Esophagus muscularis mucosa (tissue), 3 donors: ENCODE results near the gene PNO1.

Source experiments
- POLR2A ChIP-seq: fragments of 450-650 bp; IDR thresholded peaks from one replicate; pipeline ENCODE4 v1.6.1; 2017; ENCODE audit warnings: antibody characterized with exemption, moderate library complexity, mild to moderate bottlenecking, low read depth
- POLR2AphosphoS5 ChIP-seq, 2 donors: sonication (generic); formaldehyde crosslinking; IDR thresholded peaks; one replicate each; pipeline ENCODE4 v1.6.1; 2017; ENCODE audit warnings: antibody characterized with exemption in 2 of 2
- TF ChIP-seq, protein P1 (sequence below), 3 experiments: fragments of 200-600 bp in 2 of 3; fragments of 450-650 bp in 1 of 3; sonication (generic) in 2 of 3; IDR thresholded peaks; one replicate each; pipeline ENCODE4 v1.5.1; 2017 to 2019; ENCODE audit warnings: antibody characterized with exemption in 3 of 3, mild to moderate bottlenecking in 2 of 3, moderate library complexity in 1 of 3

DNA sequence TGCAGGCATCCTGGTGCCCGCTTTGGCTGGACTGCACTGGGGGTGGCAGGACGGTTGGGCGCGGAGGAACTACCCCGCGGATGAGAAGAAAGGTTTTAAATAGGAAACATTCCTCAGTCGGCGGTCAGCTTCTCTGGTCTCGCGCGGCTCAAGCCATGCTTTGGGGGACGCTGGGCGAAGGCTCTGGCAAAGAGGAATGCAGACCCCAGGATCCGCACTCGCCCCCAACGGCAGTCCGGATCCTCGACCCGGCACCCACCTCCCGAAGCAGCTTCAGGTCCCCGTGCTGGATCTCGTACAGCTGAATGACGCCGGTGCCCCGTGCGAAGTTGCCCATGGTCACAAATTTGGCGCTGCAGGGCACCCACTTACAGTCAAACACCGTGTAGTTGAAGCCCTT is 686 bp upstream of the PNO1 start:
- TF ChIP-seq, protein P1, sequence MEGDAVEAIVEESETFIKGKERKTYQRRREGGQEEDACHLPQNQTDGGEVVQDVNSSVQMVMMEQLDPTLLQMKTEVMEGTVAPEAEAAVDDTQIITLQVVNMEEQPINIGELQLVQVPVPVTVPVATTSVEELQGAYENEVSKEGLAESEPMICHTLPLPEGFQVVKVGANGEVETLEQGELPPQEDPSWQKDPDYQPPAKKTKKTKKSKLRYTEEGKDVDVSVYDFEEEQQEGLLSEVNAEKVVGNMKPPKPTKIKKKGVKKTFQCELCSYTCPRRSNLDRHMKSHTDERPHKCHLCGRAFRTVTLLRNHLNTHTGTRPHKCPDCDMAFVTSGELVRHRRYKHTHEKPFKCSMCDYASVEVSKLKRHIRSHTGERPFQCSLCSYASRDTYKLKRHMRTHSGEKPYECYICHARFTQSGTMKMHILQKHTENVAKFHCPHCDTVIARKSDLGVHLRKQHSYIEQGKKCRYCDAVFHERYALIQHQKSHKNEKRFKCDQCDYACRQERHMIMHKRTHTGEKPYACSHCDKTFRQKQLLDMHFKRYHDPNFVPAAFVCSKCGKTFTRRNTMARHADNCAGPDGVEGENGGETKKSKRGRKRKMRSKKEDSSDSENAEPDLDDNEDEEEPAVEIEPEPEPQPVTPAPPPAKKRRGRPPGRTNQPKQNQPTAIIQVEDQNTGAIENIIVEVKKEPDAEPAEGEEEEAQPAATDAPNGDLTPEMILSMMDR (IDR thresholded peaks at IDR 0.05) = no peak
- no peak for TF ChIP-seq POLR2A
- TF ChIP-seq POLR2AphosphoS5 (IDR thresholded peaks at IDR 0.05) = no peak
